Measurements from ENCODE around the gene RELL2. TPM values are rescaled to one million over a fixed set of nuclear protein-coding genes. Genes with fewer than 3 reads are reported as not detected.

Gene RELL2
- total RNA-seq, 2 experiments from 2014 or later = 36.9 to 37.1 TPM

- no peak for ATAC-seq
- Mint-ChIP-seq H3K4me1 (ENCODE audit: low read depth) (peaks cover 38% of the 10 kb centered on the region), H3K27ac (peak overlapping the region; percentile 39), H3K27me3 (ENCODE audit: low read depth) (no peaks in the 10 kb centered on the region), H3K9me3 (ENCODE audit: insufficient read depth) (no peaks in the 10 kb centered on the region), H3K36me3 (ENCODE audit: low read depth) (peaks cover 18% of the 10 kb centered on the region), H3K4me3 (no peak overlapping the region)
- DNase-seq = no peak
- ChIA-PET POLR2A (interaction anchor here (3.9 kb wide), 1 partner anchor 12 kb away, joined by 39 read pairs; the partner anchor contains the start of genes HDAC3 and RELL2), CTCF (interaction anchor here (0.9 to 2.1 kb wide), 3 partner anchors 13 to 43 kb away, joined by 3 to 6 read pairs (median 4); partner anchors contain the start of genes HDAC3 and RELL2)
Measured at GRCh38 chr5:141649056-141649688, 12.4 kb downstream of the RELL2 start.

- Mint-ChIP-seq H3K4me3 (peak overlapping the region; percentile 46), H3K36me3 (ENCODE audit: low read depth) (peaks cover 15% of the 10 kb centered on the region), H3K9me3 (ENCODE audit: insufficient read depth) (no peaks in the 10 kb centered on the region), H3K27me3 (ENCODE audit: low read depth) (no peaks in the 10 kb centered on the region), H3K4me1 (ENCODE audit: low read depth) (peaks cover 38% of the 10 kb centered on the region), H3K27ac (peak overlapping the region; percentile 95)
- POLR2A ChIA-PET = interaction anchor here (3.9 kb wide), 1 partner anchor 13 kb away, joined by 39 read pairs; the partner anchor contains the start of genes HDAC3 and RELL2
- ATAC-seq (no peak), DNase-seq (no peak)
- CTCF ChIA-PET = no interaction called here
Measured at GRCh38 chr5:141649972-141650371, 13.2 kb downstream of the RELL2 start.

- ATAC-seq (peak; percentile 95), DNase-seq (peak; percentile 91)
- Mint-ChIP-seq H3K36me3 (ENCODE audit: low read depth) (peaks cover 10% of the 10 kb centered on the region), H3K27me3 (ENCODE audit: low read depth) (no peaks in the 10 kb centered on the region), H3K9me3 (ENCODE audit: insufficient read depth) (no peaks in the 10 kb centered on the region), H3K4me1 (ENCODE audit: low read depth) (peaks cover 45% of the 10 kb centered on the region), H3K27ac (peak within 1 kb of the TSS; percentile 95), H3K4me3 (peak within 1 kb of the TSS; percentile 95)
- POLR2A ChIA-PET = interaction anchor here (0.6 to 3.9 kb wide), 9 partner anchors 9 to 273 kb away, joined by 3 to 39 read pairs (median 4); partner anchors contain the start of genes DELE1, HDAC3 and RELL2
- CTCF ChIA-PET = interaction anchor here (0.7 to 2.4 kb wide), 14 partner anchors 12 to 318 kb away, joined by 3 to 21 read pairs (median 5); partner anchors contain the start of genes DIAPH1, HDAC3, RELL2 and RNF14
Measured at GRCh38 chr5:141650851-141651727, 14.3 kb downstream of the RELL2 start, which contains the start of gene FCHSD1. TSS of gene FCHSD1 (minus strand) at chr5:141651418. CDS start at chr5:141651368, 50 bp downstream.

GRCh38 chr5:141651728-141652105 is 14.9 kb downstream of the RELL2 start:
- H3K9me3 Mint-ChIP-seq (ENCODE audit: insufficient read depth) = no peaks in the 10 kb centered on the region
- ChIA-PET POLR2A (interaction anchor here (0.8 to 3.9 kb wide), 6 partner anchors 14 to 317 kb away, joined by 3 to 39 read pairs (median 4); partner anchors contain the start of genes DELE1, HDAC3, RELL2 and RNF14), CTCF (interaction anchor here (0.7 to 2.4 kb wide), 9 partner anchors 13 to 309 kb away, joined by 3 to 21 read pairs (median 9); partner anchors contain the start of genes DIAPH1, HDAC3 and RELL2)
- H3K4me1 Mint-ChIP-seq (ENCODE audit: low read depth) = peaks cover 50% of the 10 kb centered on the region
- H3K36me3 Mint-ChIP-seq (ENCODE audit: low read depth) = peaks cover 7% of the 10 kb centered on the region
- H3K27me3 Mint-ChIP-seq (ENCODE audit: low read depth) = no peaks in the 10 kb centered on the region
- DNase-seq (no peak), ATAC-seq (no peak)
- peak overlapping the region; percentile 95 for H3K4me3 Mint-ChIP-seq
- H3K27ac Mint-ChIP-seq = peak overlapping the region; percentile 95

- H3K4me3 Mint-ChIP-seq = no peak overlapping the region
- no peak overlapping the region for H3K27ac Mint-ChIP-seq
- no peak for ATAC-seq
- DNase-seq = no peak
- ChIA-PET POLR2A (no interaction called here), CTCF (interaction anchor here (1.0 to 2.7 kb wide), 4 partner anchors 10 to 296 kb away, joined by 3 to 10 read pairs (median 4); no protein-coding TSS in a partner anchor)
- H3K27me3 Mint-ChIP-seq (ENCODE audit: low read depth) = peaks cover 3% of the 10 kb centered on the region
- peaks cover 2% of the 10 kb centered on the region for H3K36me3 Mint-ChIP-seq (ENCODE audit: low read depth)
- peaks cover 46% of the 10 kb centered on the region for H3K4me1 Mint-ChIP-seq (ENCODE audit: low read depth)
- H3K9me3 Mint-ChIP-seq (ENCODE audit: insufficient read depth) = no peaks in the 10 kb centered on the region
Measured at GRCh38 chr5:141654298-141654697, 17.5 kb downstream of the RELL2 start.

- no peak for ATAC-seq
- POLR2A ChIA-PET = no interaction called here
Measured at GRCh38 chr5:141655020-141655419, 18.2 kb downstream of the RELL2 start.

GRCh38 chr5:141656396-141656795 is 19.6 kb downstream of the RELL2 start:
- no peaks in the 10 kb centered on the region for H3K9me3 Mint-ChIP-seq (ENCODE audit: insufficient read depth)
- CTCF ChIA-PET = interaction anchor here (0.5 to 1.5 kb wide), 3 partner anchors 36 to 986 kb away, joined by 3 to 4 read pairs (median 3); no protein-coding TSS in a partner anchor
- H3K4me3 Mint-ChIP-seq = no peak overlapping the region
- POLR2A ChIA-PET = interaction anchor here (0.6 kb wide), 1 partner anchor 267 kb away, joined by 3 read pairs; the partner anchor contains the start of gene DELE1
- peaks cover 28% of the 10 kb centered on the region for H3K4me1 Mint-ChIP-seq (ENCODE audit: low read depth)
- ATAC-seq (no peak), DNase-seq (no peak)
- peaks cover 5% of the 10 kb centered on the region for H3K27me3 Mint-ChIP-seq (ENCODE audit: low read depth)
- no peak overlapping the region for H3K27ac Mint-ChIP-seq
- peaks cover 2% of the 10 kb centered on the region for H3K36me3 Mint-ChIP-seq (ENCODE audit: low read depth)

More at GRCh38 chr5:141655020-141655419, 18.2 kb downstream of the RELL2 start:
- Mint-ChIP-seq H3K27me3 (ENCODE audit: low read depth) (peaks cover 5% of the 10 kb centered on the region), H3K36me3 (ENCODE audit: low read depth) (peaks cover 2% of the 10 kb centered on the region), H3K9me3 (ENCODE audit: insufficient read depth) (no peaks in the 10 kb centered on the region), H3K27ac (no peak overlapping the region), H3K4me3 (no peak overlapping the region), H3K4me1 (ENCODE audit: low read depth) (peaks cover 40% of the 10 kb centered on the region)
- DNase-seq = no peak
- CTCF ChIA-PET = interaction anchor here (1.0 to 1.1 kb wide), 2 partner anchors 37 to 296 kb away, joined by 3 to 4 read pairs; no protein-coding TSS in a partner anchor

GRCh38 chr5:141657404-141657803 is 20.6 kb downstream of the RELL2 start:
- ChIA-PET CTCF (interaction anchor here (1.1 to 1.6 kb wide), 5 partner anchors 12 to 312 kb away, joined by 3 to 7 read pairs (median 4); partner anchors contain the start of gene RNF14), POLR2A (no interaction called here)
- Mint-ChIP-seq H3K36me3 (ENCODE audit: low read depth) (peaks cover 2% of the 10 kb centered on the region), H3K9me3 (ENCODE audit: insufficient read depth) (no peaks in the 10 kb centered on the region), H3K27me3 (ENCODE audit: low read depth) (peaks cover 5% of the 10 kb centered on the region), H3K4me3 (no peak overlapping the region), H3K4me1 (ENCODE audit: low read depth) (peaks cover 22% of the 10 kb centered on the region), H3K27ac (no peak overlapping the region)
- DNase-seq (no peak), ATAC-seq (no peak)

GRCh38 chr5:141657937-141658545 is 21.2 kb downstream of the RELL2 start:
- Mint-ChIP-seq H3K27me3 (ENCODE audit: low read depth) (peaks cover 5% of the 10 kb centered on the region), H3K4me3 (no peak overlapping the region), H3K27ac (no peak overlapping the region), H3K36me3 (ENCODE audit: low read depth) (peaks cover 2% of the 10 kb centered on the region), H3K4me1 (ENCODE audit: low read depth) (peaks cover 17% of the 10 kb centered on the region), H3K9me3 (ENCODE audit: insufficient read depth) (no peaks in the 10 kb centered on the region)
- POLR2A ChIA-PET = no interaction called here
- DNase-seq = no peak
- CTCF ChIA-PET = interaction anchor here (1.1 to 1.6 kb wide), 4 partner anchors 11 to 311 kb away, joined by 3 to 7 read pairs (median 4); partner anchors contain the start of gene RNF14
- ATAC-seq = no peak

- CTCF ChIA-PET = interaction anchor here (1.4 to 4.8 kb wide), 3 partner anchors 30 to 297 kb away, joined by 8 to 49 read pairs (median 37); partner anchors contain the start of genes PCDH1 and PCDH12
- Mint-ChIP-seq H3K36me3 (ENCODE audit: low read depth) (peaks cover 2% of the 10 kb centered on the region), H3K4me3 (no peak overlapping the region)
Measured at GRCh38 chr5:141662028-141662427, 25.2 kb downstream of the RELL2 start.

GRCh38 chr5:141663506-141663905 is 26.7 kb downstream of the RELL2 start:
- Mint-ChIP-seq H3K27me3 (ENCODE audit: low read depth) (peaks cover 2% of the 10 kb centered on the region), H3K4me3 (no peak overlapping the region), H3K4me1 (ENCODE audit: low read depth) (peaks cover 8% of the 10 kb centered on the region), H3K36me3 (ENCODE audit: low read depth) (no peaks in the 10 kb centered on the region), H3K27ac (no peak overlapping the region), H3K9me3 (ENCODE audit: insufficient read depth) (no peaks in the 10 kb centered on the region)
- ATAC-seq (no peak), DNase-seq (no peak)
- CTCF ChIA-PET = interaction anchor here (0.9 to 4.8 kb wide), 6 partner anchors 13 to 296 kb away, joined by 3 to 49 read pairs (median 6); partner anchors contain the start of genes DIAPH1, PCDH1 and PCDH12
- POLR2A ChIA-PET = no interaction called here

More at GRCh38 chr5:141662028-141662427, 25.2 kb downstream of the RELL2 start:
- Mint-ChIP-seq H3K4me1 (ENCODE audit: low read depth) (peaks cover 10% of the 10 kb centered on the region), H3K27ac (no peak overlapping the region), H3K9me3 (ENCODE audit: insufficient read depth) (no peaks in the 10 kb centered on the region), H3K27me3 (ENCODE audit: low read depth) (peaks cover 4% of the 10 kb centered on the region)
- DNase-seq = no peak
- ATAC-seq = no peak
- POLR2A ChIA-PET = no interaction called here
